Liver (tissue), 9 donors: ENCODE measurements around the gene MOV10L1. TPM values are rescaled to one million over a fixed set of nuclear protein-coding genes. Genes with fewer than 3 reads are reported as not detected.

ENCODE experiments used
- DNase-seq: peaks from one replicate; pipeline ENCODE4 v3.0.0-alpha.2; 2017; ENCODE audit warnings: low spot score
- H3K27ac ChIP-seq, 2 donors: one replicate each; pipeline ENCODE4 v1.7.0; 2013; ENCODE audit warnings: inconsistent platforms in 2 of 2, low read length in 2 of 2, control low read depth in 1 of 2, low read depth in 1 of 2, mild to moderate bottlenecking in 1 of 2
- H3K27me3 ChIP-seq, 4 donors: one replicate each; pipeline versions ENCODE4 v1.6.1 to v1.7.0; 2013; ENCODE audit warnings: low read length in 3 of 4, inconsistent platforms in 1 of 4, mild to moderate bottlenecking in 1 of 4, moderate library complexity in 1 of 4; ENCODE audit not compliant: control insufficient read depth in 4 of 4, insufficient read depth in 4 of 4
- H3K36me3 ChIP-seq, 4 donors: one replicate each; pipeline versions ENCODE4 v1.6.1 to v1.7.0; 2013; ENCODE audit warnings: low read length in 3 of 4, mild to moderate bottlenecking in 3 of 4, low read depth in 1 of 4, moderate library complexity in 1 of 4; ENCODE audit not compliant: control insufficient read depth in 4 of 4, insufficient read depth in 3 of 4
- H3K4me1 ChIP-seq, 4 donors: one replicate each; pipeline versions ENCODE4 v1.6.1 to v1.7.0; 2013; ENCODE audit warnings: low read length in 3 of 4, mild to moderate bottlenecking in 3 of 4, moderate library complexity in 1 of 4; ENCODE audit not compliant: control insufficient read depth in 4 of 4, insufficient read depth in 4 of 4
- H3K4me3 ChIP-seq, 3 donors: one replicate each; pipeline versions ENCODE4 v1.6.1 to v1.7.0; 2013; ENCODE audit warnings: low read length in 3 of 3, control low read depth in 1 of 3, low read depth in 1 of 3, mild to moderate bottlenecking in 1 of 3
- H3K9ac ChIP-seq, 2 donors: one replicate each; pipeline ENCODE4 v1.7.0; 2013; ENCODE audit warnings: low read length in 2 of 2, mild to moderate bottlenecking in 2 of 2, moderate library complexity in 2 of 2, control low read depth in 1 of 2, low read depth in 1 of 2
- H3K9me3 ChIP-seq, 4 donors: one replicate each; pipeline versions ENCODE4 v1.6.1 to v1.7.0; 2013; ENCODE audit warnings: low read length in 3 of 4; ENCODE audit not compliant: control insufficient read depth in 4 of 4
- ATF3 ChIP-seq: IDR thresholded peaks from 2 replicates; pipeline ENCODE4 v1.6.1; 2016; ENCODE audit warnings: antibody characterized with exemption
- CTCF ChIP-seq: fragments of 150-350 bp; IDR thresholded peaks from 2 replicates; pipeline ENCODE4 v1.5.1; 2017; ENCODE audit warnings: improper control_type of control experiment, low read depth, low read length; ENCODE audit not compliant: missing input control
- EGR1 ChIP-seq, 2 donors: IDR thresholded peaks; 2 replicates each; pipeline ENCODE4 v1.6.1; 2016 to 2018; ENCODE audit warnings: antibody characterized with exemption in 2 of 2, low read depth in 2 of 2
- FOXA1 ChIP-seq: IDR thresholded peaks from 2 replicates; pipeline ENCODE4 v1.6.1; 2016; ENCODE audit warnings: antibody characterized with exemption
- FOXA2 ChIP-seq: IDR thresholded peaks from 2 replicates; pipeline ENCODE4 v1.6.1; 2016; ENCODE audit warnings: antibody characterized with exemption
- HNF4A ChIP-seq, 2 donors: conservative IDR thresholded peaks; 2 replicates each; pipeline ENCODE4 v1.6.1; 2016; ENCODE audit warnings: antibody characterized with exemption in 2 of 2, mild to moderate bottlenecking in 2 of 2
- HNF4G ChIP-seq: IDR thresholded peaks from 2 replicates; pipeline ENCODE4 v1.6.1; 2016; ENCODE audit warnings: antibody characterized with exemption
- JUND ChIP-seq, 2 donors: IDR thresholded peaks; 2 replicates each; pipeline ENCODE4 v1.6.1; 2016; ENCODE audit warnings: antibody characterized with exemption in 2 of 2
- MAX ChIP-seq: IDR thresholded peaks from 2 replicates; pipeline ENCODE4 v1.6.1; 2016; ENCODE audit warnings: antibody characterized with exemption
- NR2F2 ChIP-seq: IDR thresholded peaks from 2 replicates; pipeline ENCODE4 v1.6.1; 2016; ENCODE audit warnings: antibody characterized with exemption
- RAD21 ChIP-seq, 2 donors: IDR thresholded peaks; 2 replicates each; pipeline ENCODE4 v1.6.1; 2016; ENCODE audit warnings: antibody characterized with exemption in 2 of 2, mild to moderate bottlenecking in 2 of 2
- REST ChIP-seq: IDR thresholded peaks from 2 replicates; pipeline ENCODE4 v1.6.1; 2016; ENCODE audit warnings: antibody characterized with exemption, mild to moderate bottlenecking
- RXRA ChIP-seq, 2 donors: IDR thresholded peaks; 2 replicates each; pipeline ENCODE4 v1.6.1; 2017 to 2018; ENCODE audit warnings: antibody characterized with exemption in 2 of 2, mild to moderate bottlenecking in 1 of 2
- SP1 ChIP-seq: IDR thresholded peaks from 2 replicates; pipeline ENCODE4 v1.6.1; 2018; ENCODE audit warnings: antibody characterized with exemption, mild to moderate bottlenecking
- TAF1 ChIP-seq: conservative IDR thresholded peaks from 2 replicates; pipeline ENCODE4 v1.6.1; 2016; ENCODE audit warnings: antibody characterized with exemption, mild to moderate bottlenecking
- YY1 ChIP-seq: IDR thresholded peaks from 2 replicates; pipeline ENCODE4 v1.6.1; 2016; ENCODE audit warnings: antibody characterized with exemption, mild to moderate bottlenecking
- ZBTB33 ChIP-seq: IDR thresholded peaks from 2 replicates; pipeline ENCODE4 v1.6.1; 2016; ENCODE audit warnings: antibody characterized with exemption
- WGBS: extraction: QIAGEN DNeasy Blood & Tissue Kit; methylation state at CpG from one replicate; pipeline ENCODE4 v1.1.7; 2013; 5-methylcytosine and 5-hydroxymethylcytosine counted together
- polyA plus RNA-seq, 2 donors: library from polyadenylated mRNA; stranded (reverse) in 1 of 2; unstranded in 1 of 2; fragments of 200-250 nt in 1 of 2; fragments of >200 nt in 1 of 2; fragmentation: Nextera tagmentation in 1 of 2; extraction: Ambion mirVana in 1 of 2; gene quantifications; one replicate each; pipeline versions ENCODE4 v1.2.1 to v1.2.3, GENCODE V29; 2013 to 2015
- total RNA-seq, 2 donors: library from RNA; depleted of rRNA; stranded (reverse); fragments of >200 nt; gene quantifications; one replicate each; pipeline ENCODE4 v1.2.3, GENCODE V29; 2014
- donor health status: healthy.
- donor health status: healthy.
- donor health status: healthy.
- donor health status: healthy.
- donor health status: healthy.

The MOV10L1 gene
- total and polyA plus RNA-seq, 4 donors: 0.07 to 0.47 (median 0.17) TPM

- TF ChIP-seq SP1 (no peak), HNF4G (no peak), FOXA2 (no peak)
Measured at GRCh38 chr22:50161508-50162390, 71.9 kb downstream of the MOV10L1 start (continued).

- no peak for DNase-seq
- TF ChIP-seq HNF4A (conservative IDR thresholded peaks at IDR 0.05) (no peak), FOXA2 (no peak), RXRA (IDR thresholded peaks at IDR 0.05) (no peak), YY1 (no peak), TAF1 (no peak), FOXA1 (no peak), EGR1 (IDR thresholded peaks at IDR 0.05; ENCODE audit: low read depth in 2 of 2) (no peak), JUND (IDR thresholded peaks at IDR 0.05) (no peak), CTCF (no peak)
- Histone ChIP-seq H3K36me3 (no peaks in the 10 kb centered on the region), H3K9me3 (no peaks in the 10 kb centered on the region), H3K4me1 (no peaks in the 10 kb centered on the region), H3K9ac (no peak overlapping the region), H3K4me3 (no peak overlapping the region), H3K27ac (no peak overlapping the region), H3K27me3 (no peaks in the 10 kb centered on the region)
- 88% methylated on average over 10 of the region's 10 CpGs for WGBS
Measured at GRCh38 chr22:50162391-50162956, 72.7 kb downstream of the MOV10L1 start.

GRCh38 chr22:50165436-50166123 is 75.8 kb downstream of the MOV10L1 start:
- H3K36me3 ChIP-seq: no peaks in the 10 kb centered on the region
- DNase-seq: no peak
- H3K9me3 ChIP-seq: no peaks in the 10 kb centered on the region
- no peak overlapping the region for H3K27ac ChIP-seq
- H3K4me1 ChIP-seq: peaks cover 0 to 2% (median 0%) of the 10 kb centered on the region in 4 donors
- no peak overlapping the region for H3K4me3 ChIP-seq
- no peak overlapping the region for H3K9ac ChIP-seq
- H3K27me3 ChIP-seq: no peaks in the 10 kb centered on the region
- WGBS: 93% methylated on average over 28 of the region's 28 CpGs
- no peak for TF ChIP-seq MAX
- no peak for TF ChIP-seq HNF4A (conservative IDR thresholded peaks at IDR 0.05)
- no peak for TF ChIP-seq RXRA (IDR thresholded peaks at IDR 0.05)
- no peak for TF ChIP-seq JUND (IDR thresholded peaks at IDR 0.05)
- no peak for TF ChIP-seq RAD21 (IDR thresholded peaks at IDR 0.05)
- no peak for TF ChIP-seq HNF4G
- TF ChIP-seq TAF1: no peak
- TF ChIP-seq REST: no peak
- TF ChIP-seq YY1: no peak
- no peak for TF ChIP-seq FOXA1
- TF ChIP-seq SP1: no peak
- TF ChIP-seq ATF3: no peak
- TF ChIP-seq FOXA2: no peak
- TF ChIP-seq NR2F2: no peak
- TF ChIP-seq EGR1 (IDR thresholded peaks at IDR 0.05; ENCODE audit: low read depth in 2 of 2): no peak
- no peak for TF ChIP-seq ZBTB33
- no peak for TF ChIP-seq CTCF
